Immature natural killer cell (primary cell): ENCODE results near the gene MEIS1. TPM values are rescaled to one million over a fixed set of nuclear protein-coding genes. Genes with fewer than 3 reads are reported as not detected.
"Not testable (repeated sequence)": the region's sequence is repeated elsewhere in the genome, so short reads cannot be mapped to it uniquely, and the experiment has no call there.

ENCODE experiments used
- DNase-seq, 3 donors: peaks; one replicate each; pipeline ENCODE4 v3.0.0; 2022; ENCODE audit warnings: mixed read lengths in 1 of 3
- H3K27ac Mint-ChIP-seq, 6 donors: one replicate each; pipeline ENCODE4 v1.8.0; 2020; ENCODE audit warnings: mixed read lengths in 6 of 6, mild to moderate bottlenecking in 5 of 6, inconsistent platforms in 4 of 6, moderate library complexity in 3 of 6
- H3K27me3 Mint-ChIP-seq, 3 donors: one replicate each; pipeline ENCODE4 v1.8.0; 2020 to 2021; ENCODE audit warnings: low read depth in 3 of 3, mild to moderate bottlenecking in 3 of 3, mixed read lengths in 3 of 3, moderate library complexity in 3 of 3, inconsistent platforms in 1 of 3
- H3K36me3 Mint-ChIP-seq, 3 donors: one replicate each; pipeline ENCODE4 v1.8.0; 2020; ENCODE audit warnings: mixed read lengths in 3 of 3, inconsistent platforms in 2 of 3, mild to moderate bottlenecking in 2 of 3
- H3K4me1 Mint-ChIP-seq, 2 donors: one replicate each; pipeline ENCODE4 v1.8.0; 2020; ENCODE audit warnings: inconsistent platforms in 2 of 2, mild to moderate bottlenecking in 2 of 2, mixed read lengths in 2 of 2, moderate library complexity in 1 of 2
- H3K4me3 Mint-ChIP-seq, 5 donors: one replicate each; pipeline ENCODE4 v1.8.0; 2020; ENCODE audit warnings: mild to moderate bottlenecking in 5 of 5, mixed read lengths in 5 of 5, inconsistent platforms in 3 of 5, moderate library complexity in 3 of 5
- H3K9me3 Mint-ChIP-seq, 6 donors: one replicate each; pipeline ENCODE4 v1.8.0; 2020; ENCODE audit warnings: mild to moderate bottlenecking in 6 of 6, mixed read lengths in 6 of 6, inconsistent platforms in 4 of 6, moderate library complexity in 3 of 6
- polyA plus RNA-seq, 3 donors: library from polyadenylated mRNA; unstranded; fragments of 300-500 nt; fragmentation: Illumina TruSeq; gene quantifications; one replicate each; pipeline ENCODE4 v1.2.3, GENCODE V29; 2021

MEIS1 gene
- polyA plus RNA-seq, 3 donors from 2014 or later, result 1.3 to 1.7 TPM; not detected in 1

DNA sequence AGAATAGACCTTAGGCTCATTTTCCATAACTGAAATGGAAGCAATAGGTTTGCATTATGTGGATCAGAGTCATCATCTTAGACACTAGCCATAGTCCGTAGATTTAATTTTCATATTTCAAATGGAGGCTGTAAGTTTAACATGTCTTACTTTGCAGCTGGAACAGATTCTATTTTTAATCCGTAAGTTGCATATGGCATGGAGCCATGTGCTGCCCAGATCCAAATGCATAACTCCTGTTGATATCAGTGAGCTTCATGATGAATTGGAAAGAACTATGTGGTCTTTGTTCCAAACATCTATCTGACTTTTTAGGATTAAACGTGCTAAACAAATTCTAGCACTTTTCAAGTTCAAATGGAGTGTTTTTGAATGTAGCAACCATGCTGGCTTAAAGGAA, 43.4 kb downstream of the MEIS1 start:
- H3K27me3 Mint-ChIP-seq, result peaks cover 0 to 2% (median 0%) of the 10 kb centered on the region in 3 donors
- no peaks in the 10 kb centered on the region for H3K4me1 Mint-ChIP-seq
- DNase-seq, result no peak
- no peak overlapping the region for H3K27ac Mint-ChIP-seq
- peaks cover 0 to 6% (median 0%) of the 10 kb centered on the region in 6 donors for H3K9me3 Mint-ChIP-seq
- H3K4me3 Mint-ChIP-seq, result no peak overlapping the region
- H3K36me3 Mint-ChIP-seq, result no peaks in the 10 kb centered on the region

- Mint-ChIP-seq H3K9me3 (peaks cover 0 to 6% (median 0%) of the 10 kb centered on the region in 6 donors), H3K4me1 (no peaks in the 10 kb centered on the region), H3K4me3 (no peak overlapping the region), H3K27me3 (peaks cover 0 to 2% (median 0%) of the 10 kb centered on the region in 3 donors), H3K36me3 (no peaks in the 10 kb centered on the region), H3K27ac (no peak overlapping the region)
- DNase-seq, result no peak
Measured at GRCh38 chr2:66478731-66479316, 43.9 kb downstream of the MEIS1 start.

DNA sequence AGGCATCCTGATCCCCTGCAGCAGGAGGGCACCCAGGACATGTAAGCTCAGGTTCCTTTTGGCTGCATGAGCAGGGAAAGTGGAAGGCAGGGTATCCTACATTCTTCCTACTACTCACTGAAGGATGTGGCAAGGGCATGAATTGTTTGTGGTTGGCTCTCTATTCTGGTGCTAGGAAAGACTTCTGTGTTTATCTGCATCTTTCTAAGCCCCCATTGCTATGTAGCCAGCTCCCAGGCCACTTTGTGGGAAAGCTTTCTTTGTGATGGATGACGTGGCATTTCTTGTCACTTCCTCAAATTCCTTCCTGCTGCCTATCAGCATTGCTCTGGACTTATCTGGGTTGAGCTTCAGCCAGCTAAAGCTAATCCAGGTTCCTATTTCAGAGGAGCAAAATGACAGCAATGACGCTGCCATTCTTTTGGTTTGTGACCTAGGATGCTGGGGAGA, 46.2 kb downstream of the MEIS1 start:
- no peak overlapping the region for H3K4me3 Mint-ChIP-seq
- no peaks in the 10 kb centered on the region for H3K36me3 Mint-ChIP-seq
- DNase-seq, result no peak

DNA sequence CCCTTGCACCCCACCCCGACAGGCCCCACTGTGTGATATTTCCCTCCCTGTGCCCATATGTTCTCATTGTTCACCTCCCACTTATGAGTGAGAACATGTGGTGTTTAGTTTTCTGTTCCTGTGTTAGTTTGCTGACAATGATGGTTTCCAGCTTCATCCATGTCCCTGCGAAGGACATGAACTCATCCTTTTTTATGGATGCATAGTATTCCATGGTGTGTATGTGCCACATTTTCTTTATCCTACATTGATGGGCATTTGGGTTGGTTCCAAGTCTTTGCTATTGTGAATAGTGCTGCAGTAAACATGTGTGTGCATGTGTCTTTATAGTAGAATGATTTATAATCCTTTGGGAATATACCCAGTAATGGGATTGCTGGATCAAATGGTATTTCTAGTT, 50.3 kb downstream of the MEIS1 start:
- not testable (repeated sequence) for H3K27me3 Mint-ChIP-seq, H3K36me3 Mint-ChIP-seq, H3K9me3 Mint-ChIP-seq, H3K4me3 Mint-ChIP-seq, DNase-seq, H3K4me1 Mint-ChIP-seq, H3K27ac Mint-ChIP-seq

More for the DNA sequence above, 46.2 kb downstream of the MEIS1 start:
- Mint-ChIP-seq H3K27me3 (peaks cover 0 to 4% (median 3%) of the 10 kb centered on the region in 3 donors), H3K27ac (no peak overlapping the region), H3K9me3 (peaks cover 0 to 6% (median 0%) of the 10 kb centered on the region in 6 donors), H3K4me1 (no peaks in the 10 kb centered on the region)

- H3K9me3 Mint-ChIP-seq, result peaks cover 0 to 5% (median 0%) of the 10 kb centered on the region in 6 donors
- peaks cover 0 to 4% (median 2%) of the 10 kb centered on the region in 3 donors for H3K27me3 Mint-ChIP-seq
- H3K4me3 Mint-ChIP-seq, result no peak overlapping the region
- H3K27ac Mint-ChIP-seq, result no peak overlapping the region
- no peaks in the 10 kb centered on the region for H3K4me1 Mint-ChIP-seq
- peaks cover 0 to 3% (median 0%) of the 10 kb centered on the region in 3 donors for H3K36me3 Mint-ChIP-seq
- DNase-seq, result no peak
Measured at GRCh38 chr2:66488946-66489345, 54.0 kb downstream of the MEIS1 start.

GRCh38 chr2:66489436-66489835, 54.5 kb downstream of the MEIS1 start:
- no peak overlapping the region for H3K4me3 Mint-ChIP-seq
- no peak overlapping the region for H3K27ac Mint-ChIP-seq
- H3K36me3 Mint-ChIP-seq, result peaks cover 0 to 3% (median 0%) of the 10 kb centered on the region in 3 donors
- H3K9me3 Mint-ChIP-seq, result peaks cover 0 to 5% (median 0%) of the 10 kb centered on the region in 6 donors
- no peaks in the 10 kb centered on the region for H3K4me1 Mint-ChIP-seq
- DNase-seq, result no peak
- peaks cover 0 to 4% (median 2%) of the 10 kb centered on the region in 3 donors for H3K27me3 Mint-ChIP-seq

GRCh38 chr2:66490588-66491001, 55.7 kb downstream of the MEIS1 start:
- Mint-ChIP-seq H3K27ac (no peak overlapping the region), H3K27me3 (peaks cover 0 to 1% (median 0%) of the 10 kb centered on the region in 3 donors), H3K4me1 (no peaks in the 10 kb centered on the region), H3K36me3 (peaks cover 0 to 3% (median 0%) of the 10 kb centered on the region in 3 donors), H3K9me3 (peaks cover 0 to 5% (median 0%) of the 10 kb centered on the region in 6 donors), H3K4me3 (no peak overlapping the region)
- DNase-seq, result no peak

DNA sequence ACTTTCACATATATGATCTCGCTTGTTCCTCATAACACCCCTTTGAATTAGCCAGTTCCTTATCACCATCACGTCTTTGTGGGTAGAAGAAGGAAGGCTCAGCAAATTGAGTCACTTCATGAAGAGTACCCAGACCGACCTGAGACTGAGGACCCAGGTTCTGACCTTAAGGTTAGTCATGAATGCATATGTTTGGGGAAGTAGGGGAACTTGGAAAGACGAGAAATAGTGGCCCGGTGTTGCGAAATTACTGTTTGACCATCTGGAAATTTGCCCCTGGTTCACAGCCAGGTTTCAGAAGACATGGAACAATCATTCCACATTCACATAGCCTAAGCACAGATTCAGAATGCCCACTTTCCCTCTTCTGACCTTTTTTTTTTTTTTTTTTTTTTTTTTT, 59.8 kb downstream of the MEIS1 start:
- H3K27me3 Mint-ChIP-seq, result peaks cover 0 to 1% (median 0%) of the 10 kb centered on the region in 3 donors
- no peaks in the 10 kb centered on the region for H3K4me1 Mint-ChIP-seq
- DNase-seq, result no peak
- H3K27ac Mint-ChIP-seq, result no peak overlapping the region
- H3K36me3 Mint-ChIP-seq, result no peaks in the 10 kb centered on the region
- H3K4me3 Mint-ChIP-seq, result no peak overlapping the region
- peaks cover 0 to 4% (median 0%) of the 10 kb centered on the region in 6 donors for H3K9me3 Mint-ChIP-seq

GRCh38 chr2:66495788-66496640, 61.1 kb downstream of the MEIS1 start:
- Mint-ChIP-seq H3K4me3 (no peak overlapping the region), H3K4me1 (no peaks in the 10 kb centered on the region)

DNA sequence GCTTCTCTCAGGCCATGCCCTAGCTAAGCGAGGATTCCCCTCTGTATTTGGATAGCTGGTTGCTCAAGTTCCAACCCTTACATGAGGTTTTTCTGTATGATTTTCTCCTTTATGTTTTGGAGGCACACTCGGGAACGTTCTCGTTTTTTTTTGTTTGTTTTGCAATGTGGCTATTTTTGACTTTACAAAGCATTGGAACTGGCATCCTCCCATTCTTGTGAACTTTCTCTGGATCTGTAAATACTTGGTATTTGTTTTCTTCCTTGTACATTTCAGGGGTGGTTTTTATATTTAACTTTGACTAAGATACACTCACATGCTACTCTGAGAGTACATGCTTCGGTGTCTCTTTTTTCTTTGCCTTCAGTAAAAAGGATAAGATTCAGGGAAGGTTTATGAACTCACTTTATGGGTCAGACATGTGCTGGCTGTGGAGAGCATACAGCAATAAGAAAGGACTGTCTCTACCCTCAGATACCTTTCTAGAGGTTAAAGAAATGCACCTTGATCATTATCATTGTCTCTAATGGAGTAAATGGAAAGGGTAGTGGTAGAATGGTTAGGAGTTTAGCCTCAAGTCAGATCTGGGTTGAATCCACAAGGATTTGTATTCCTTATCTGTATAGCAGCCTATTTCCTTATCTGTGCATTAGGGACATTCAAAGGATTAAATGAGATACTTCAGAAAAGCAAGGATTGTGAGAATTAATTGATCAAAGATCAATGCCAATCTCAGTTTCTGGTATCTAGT, 61.9 kb downstream of the MEIS1 start:
- no peaks in the 10 kb centered on the region for H3K36me3 Mint-ChIP-seq
- H3K4me3 Mint-ChIP-seq, result no peak overlapping the region
- no peaks in the 10 kb centered on the region for H3K4me1 Mint-ChIP-seq
- peaks cover 0 to 4% (median 0%) of the 10 kb centered on the region in 6 donors for H3K9me3 Mint-ChIP-seq
- peaks cover 0 to 1% (median 0%) of the 10 kb centered on the region in 3 donors for H3K27me3 Mint-ChIP-seq
- DNase-seq, result no peak
- H3K27ac Mint-ChIP-seq, result no peak overlapping the region

More at GRCh38 chr2:66495788-66496640, 61.1 kb downstream of the MEIS1 start:
- H3K9me3 Mint-ChIP-seq, result peaks cover 0 to 4% (median 0%) of the 10 kb centered on the region in 6 donors
- no peak for DNase-seq
- H3K27me3 Mint-ChIP-seq, result peaks cover 0 to 1% (median 0%) of the 10 kb centered on the region in 3 donors
- H3K27ac Mint-ChIP-seq, result no peak overlapping the region
- no peaks in the 10 kb centered on the region for H3K36me3 Mint-ChIP-seq

DNA sequence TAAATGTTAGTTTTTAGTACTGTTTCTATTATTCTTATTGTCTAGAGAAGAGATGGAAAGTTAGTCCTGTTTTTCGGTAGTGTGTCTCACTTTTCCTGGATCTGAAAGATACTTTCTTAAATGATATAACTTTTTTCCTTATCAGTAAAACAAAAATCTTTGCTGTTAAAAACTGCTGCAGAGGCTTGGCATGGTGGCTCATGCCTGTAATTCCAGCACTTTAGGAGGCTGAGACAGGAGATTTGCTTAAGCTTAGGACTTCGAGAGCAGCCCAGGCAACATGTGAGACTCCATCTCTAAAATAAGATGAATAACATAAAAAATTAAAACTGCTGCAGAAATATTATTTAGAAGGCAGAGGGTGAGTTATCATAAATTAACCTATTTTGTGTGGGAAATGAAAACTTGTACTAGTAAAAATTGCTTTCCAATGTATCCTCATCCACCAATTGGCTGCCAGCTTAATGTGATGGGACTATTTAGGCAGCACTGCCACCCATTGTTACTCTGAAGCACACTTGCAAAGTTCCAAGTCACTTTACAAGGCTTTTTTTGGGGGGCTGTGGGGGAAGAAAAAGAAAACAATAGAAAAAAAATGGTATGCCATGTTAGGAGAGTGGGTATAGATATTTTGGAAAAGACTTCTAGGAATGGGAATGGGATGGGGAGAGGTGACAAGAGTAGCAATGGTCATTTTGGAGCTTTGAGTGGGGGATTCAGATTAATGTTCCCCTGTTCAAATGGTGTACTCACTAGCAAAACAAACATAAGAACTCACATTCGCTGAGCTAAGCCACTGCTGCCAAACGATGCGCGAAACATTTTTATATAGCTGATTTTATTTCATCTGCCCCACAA, 62.7 kb downstream of the MEIS1 start:
- H3K36me3 Mint-ChIP-seq, result no peaks in the 10 kb centered on the region
- H3K27ac Mint-ChIP-seq, result no peak overlapping the region
- peaks cover 0 to 4% (median 0%) of the 10 kb centered on the region in 6 donors for H3K9me3 Mint-ChIP-seq
- no peak overlapping the region for H3K4me3 Mint-ChIP-seq
- no peaks in the 10 kb centered on the region for H3K27me3 Mint-ChIP-seq
- no peak for DNase-seq
- no peaks in the 10 kb centered on the region for H3K4me1 Mint-ChIP-seq

GRCh38 chr2:66498289-66498975, 63.5 kb downstream of the MEIS1 start:
- no peak overlapping the region for H3K27ac Mint-ChIP-seq

More at GRCh38 chr2:66498289-66498975, 63.5 kb downstream of the MEIS1 start:
- Mint-ChIP-seq H3K27me3 (no peaks in the 10 kb centered on the region), H3K4me3 (no peak overlapping the region), H3K36me3 (no peaks in the 10 kb centered on the region), H3K9me3 (peaks cover 0 to 4% (median 0%) of the 10 kb centered on the region in 6 donors), H3K4me1 (no peaks in the 10 kb centered on the region)
- no peak for DNase-seq
